HG03565 (cell line): ENCODE data around the gene KCNE4.

ENCODE experiments used
- ATAC-seq: cut with Tn5 transposase; IDR thresholded peaks from one replicate; pipeline ENCODE4 v1.9.1; 2021; ENCODE audit warnings: mild to moderate bottlenecking, moderate library complexity; ENCODE audit not compliant: unreplicated experiment

Gene KCNE4

DNA sequence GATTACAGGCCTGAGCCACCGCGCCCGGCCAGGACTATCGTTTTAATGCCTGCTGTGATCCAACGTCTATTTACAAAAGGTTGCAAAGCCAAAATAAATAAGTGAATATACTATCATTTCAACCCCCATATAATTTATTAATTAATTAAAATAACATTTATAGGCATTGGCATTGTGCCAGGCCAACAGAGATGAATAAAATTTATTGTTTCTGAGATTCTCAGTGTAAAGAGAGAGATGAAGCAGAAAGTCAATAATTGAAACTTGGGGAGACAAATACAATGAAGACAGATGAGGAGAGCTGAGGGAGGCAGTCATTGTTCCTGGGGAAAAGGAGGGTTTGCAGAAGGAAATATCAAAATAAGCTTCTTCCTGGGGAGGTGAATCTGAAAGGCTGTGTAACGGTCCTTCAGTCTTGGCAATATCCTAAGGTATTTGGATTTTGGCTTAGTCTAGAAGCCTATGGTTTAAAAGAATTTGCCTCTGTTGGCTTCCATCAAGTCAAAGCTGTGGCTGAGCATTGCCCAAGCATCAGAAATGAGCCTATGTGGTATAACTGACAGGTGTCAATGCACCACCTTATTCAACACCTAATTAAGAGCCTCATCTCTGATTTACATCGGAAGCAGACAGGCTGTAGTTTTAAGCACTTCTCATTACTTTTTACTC is 31.5 kb downstream of the KCNE4 start:
- ATAC-seq, result no peak

DNA sequence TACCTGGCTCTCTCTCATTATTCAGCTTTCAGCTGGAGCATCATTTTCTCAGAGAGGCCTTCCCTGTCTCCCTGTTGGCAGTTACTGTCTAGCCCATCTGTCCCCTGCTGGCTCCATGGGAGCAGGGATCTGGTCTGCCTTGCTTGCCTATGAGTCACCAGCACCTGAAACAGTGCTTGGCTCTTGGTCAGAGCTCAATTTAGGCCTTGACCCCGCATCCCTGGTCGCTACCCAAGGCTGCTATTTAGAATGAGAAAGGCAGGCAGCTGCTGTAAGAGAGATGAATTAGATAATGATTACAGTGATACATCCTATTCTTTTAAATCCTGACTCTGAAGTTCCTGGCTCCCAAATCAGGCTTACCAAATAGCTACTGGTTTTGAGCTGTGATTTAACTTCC is 32.9 kb downstream of the KCNE4 start:
- ATAC-seq, result no peak

DNA sequence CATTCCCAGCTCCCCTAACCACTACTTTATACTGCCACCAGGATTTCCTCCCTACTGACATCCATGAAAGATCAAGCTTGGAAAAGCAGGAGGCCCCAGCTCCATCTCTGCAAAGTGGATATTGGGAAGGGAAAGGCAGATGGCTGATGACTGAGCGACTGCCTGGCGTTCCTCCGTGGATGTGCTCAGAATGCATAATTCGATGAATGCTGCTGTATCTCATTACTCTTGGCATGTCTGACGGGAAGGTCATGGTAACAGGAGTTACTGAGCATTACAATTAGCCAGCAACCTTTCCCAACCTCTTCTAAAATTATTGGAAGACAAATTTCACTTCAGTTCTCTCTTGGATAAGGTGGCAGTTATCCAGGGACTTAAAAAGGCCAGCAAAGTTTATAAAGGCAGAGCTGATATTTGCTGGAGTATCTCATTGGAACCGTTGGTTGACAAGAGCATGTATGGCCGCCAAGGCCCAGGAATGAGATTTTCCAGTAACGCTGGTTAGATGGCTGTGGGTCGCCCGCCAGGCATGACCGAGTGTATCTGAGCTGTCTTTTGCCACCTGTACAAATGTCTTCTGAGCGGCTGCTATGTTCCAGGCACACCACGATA is 34.5 kb downstream of the KCNE4 start:
- no peak for ATAC-seq

DNA sequence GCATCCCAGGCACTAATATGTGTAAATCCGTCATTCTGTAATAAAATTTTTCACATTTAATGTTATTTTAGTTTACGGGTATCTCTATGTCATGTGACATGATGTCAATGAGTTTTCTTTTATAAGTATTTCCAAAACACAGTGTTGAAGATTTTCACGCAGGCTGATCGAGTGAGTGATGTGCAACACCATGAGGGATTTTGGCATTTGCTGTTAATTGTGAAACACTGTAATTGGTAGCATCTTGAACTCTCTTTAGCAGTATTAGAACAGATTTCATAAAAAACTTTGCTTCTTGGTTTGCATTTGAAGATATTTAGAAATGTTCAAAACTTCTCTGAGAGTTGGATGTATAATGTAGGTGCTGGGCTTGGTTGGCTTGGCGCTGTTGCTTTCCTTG is 35.5 kb downstream of the KCNE4 start:
- ATAC-seq, result no peak

DNA sequence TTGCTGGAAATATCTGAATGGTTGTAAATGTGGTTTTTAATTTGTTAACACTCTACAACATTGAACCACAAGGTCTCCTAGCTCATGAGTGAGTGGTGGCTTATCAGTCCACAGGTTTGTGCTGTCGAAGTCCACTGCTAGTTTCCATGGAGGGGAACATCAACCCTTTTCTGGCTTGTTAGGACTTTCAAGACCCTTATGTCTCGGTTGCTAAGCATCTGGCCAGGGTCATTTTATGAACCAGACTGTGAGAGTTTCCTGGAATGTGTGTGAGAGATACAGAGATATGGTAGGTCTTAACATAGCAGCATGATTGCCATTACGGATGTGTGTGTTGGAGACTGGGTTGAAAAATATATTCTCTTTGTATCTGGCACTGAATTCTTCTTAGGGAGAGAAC is 36.9 kb downstream of the KCNE4 start:
- ATAC-seq, result no peak

DNA sequence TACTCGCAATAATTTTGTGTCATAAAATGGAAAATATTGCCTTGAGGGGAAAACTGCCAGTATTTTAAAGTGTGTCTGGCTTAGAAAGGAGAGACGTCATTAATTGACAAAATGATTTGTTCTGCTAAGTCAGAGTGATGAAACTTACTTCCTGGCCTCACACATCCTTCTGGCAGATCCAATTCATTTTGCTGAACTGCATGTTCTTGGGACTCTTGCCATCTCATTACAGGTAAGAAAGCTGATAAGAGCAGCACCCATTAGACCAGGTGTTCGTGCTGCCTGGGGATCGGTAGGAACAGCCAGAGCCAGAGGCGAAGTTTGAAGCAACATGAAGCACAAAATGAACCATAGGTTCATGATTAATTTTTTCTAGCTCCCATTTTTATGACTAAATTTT is 38.0 kb downstream of the KCNE4 start:
- ATAC-seq, result no peak

DNA sequence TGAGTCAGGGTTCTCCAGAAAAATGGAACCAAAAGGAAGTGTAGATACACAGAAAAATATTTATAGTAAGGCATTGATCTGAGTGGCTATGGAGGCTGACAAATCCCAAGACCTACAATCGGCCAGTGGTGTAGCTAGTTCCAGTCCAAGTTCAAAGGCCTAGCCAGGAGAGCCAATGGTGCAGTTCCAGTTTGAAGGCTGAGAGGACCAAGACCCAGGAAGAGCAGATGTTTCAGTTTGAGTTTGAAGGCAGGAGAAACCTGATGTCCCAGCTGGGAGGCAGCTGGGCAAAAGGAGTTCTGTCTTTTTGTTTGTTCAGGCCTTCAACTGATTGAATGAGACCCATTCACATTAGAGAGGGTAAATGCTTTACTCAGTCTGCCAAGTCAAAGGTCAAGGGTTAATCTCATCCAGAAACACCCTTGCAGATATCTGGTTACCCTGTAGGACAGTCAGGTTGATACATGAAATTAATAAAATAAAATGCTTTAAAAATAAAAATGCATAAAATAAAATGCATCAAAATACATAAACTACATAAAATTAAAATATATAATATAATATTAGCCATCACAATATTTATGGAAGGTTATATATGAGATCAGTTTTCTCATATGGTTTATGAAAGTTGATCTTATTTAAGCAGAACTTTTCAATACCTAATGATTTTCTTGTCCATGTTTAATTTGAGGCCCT is 38.7 kb downstream of the KCNE4 start:
- ATAC-seq, result no peak

DNA sequence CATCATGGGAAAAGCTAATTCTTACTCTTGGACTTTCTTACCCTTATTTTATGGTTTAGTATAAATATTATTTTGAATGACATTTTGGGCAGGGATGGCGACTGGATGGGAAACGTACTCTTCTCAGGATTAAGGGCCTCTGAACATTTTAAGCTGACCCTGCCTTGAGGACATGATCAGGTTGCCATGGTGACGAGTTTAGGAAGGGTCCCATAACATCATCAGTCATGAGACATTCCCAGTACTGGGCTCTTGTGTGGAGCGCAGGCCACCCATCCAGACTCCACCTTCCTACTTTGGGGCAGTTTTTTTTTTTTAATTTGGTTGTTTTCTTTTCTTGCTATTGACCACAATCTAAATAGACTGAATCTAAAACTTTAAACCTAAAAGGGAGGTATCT is 40.7 kb downstream of the KCNE4 start:
- no peak for ATAC-seq

DNA sequence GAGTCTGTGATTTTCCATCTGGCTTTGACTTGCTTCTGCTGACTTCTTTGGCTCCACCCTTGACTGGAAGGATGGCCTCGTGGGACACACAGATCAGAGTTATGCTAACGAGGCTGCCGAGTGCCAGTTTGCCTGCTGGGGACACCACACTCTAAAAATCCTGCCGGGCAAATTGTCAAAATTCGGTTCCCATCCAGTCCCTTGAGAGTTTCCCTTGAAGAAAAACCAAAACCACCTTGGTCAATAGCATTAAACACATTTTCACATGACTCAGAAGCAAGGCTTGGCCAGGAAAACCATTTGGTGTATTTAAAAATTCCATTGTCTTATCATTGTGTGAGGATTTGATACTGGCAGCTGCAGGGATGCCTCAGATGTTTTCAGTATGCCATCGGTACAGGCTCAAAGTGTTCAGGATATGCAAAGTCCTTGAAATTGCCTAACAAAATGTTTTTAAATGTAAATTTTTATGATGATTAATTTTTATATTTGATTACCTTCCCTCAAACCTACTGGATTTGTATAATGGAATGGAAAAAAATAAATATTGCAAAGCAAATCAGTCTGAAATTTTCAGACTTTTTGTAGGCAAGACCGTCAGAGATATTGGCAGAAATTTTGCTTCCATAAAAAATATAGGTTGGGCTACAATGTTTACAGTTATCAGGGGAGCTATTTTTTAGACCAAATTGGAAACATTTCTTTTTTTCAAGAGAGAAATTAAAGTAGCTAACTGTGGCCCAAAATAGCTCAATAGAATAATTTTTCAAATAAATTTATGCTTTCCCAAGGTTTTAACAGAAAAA is 41.6 kb downstream of the KCNE4 start:
- ATAC-seq, result no peak

DNA sequence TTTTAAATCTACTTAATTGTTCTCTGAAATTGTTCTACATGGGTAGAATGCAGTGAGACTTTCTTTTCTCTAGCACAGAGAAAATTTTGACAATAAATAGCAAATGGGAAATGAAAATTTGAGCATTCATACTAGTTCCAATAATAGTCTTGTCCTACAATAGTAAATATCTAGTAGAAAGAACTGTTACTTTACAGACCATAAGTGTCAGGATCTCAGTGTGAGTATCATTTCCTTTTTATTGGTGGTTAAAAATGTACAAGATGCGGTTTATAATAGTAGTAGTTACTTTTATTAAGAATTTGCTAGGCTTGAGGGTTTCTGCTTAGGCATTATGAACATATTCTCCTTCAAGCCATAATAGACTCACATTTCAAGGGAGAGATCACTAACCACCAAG is 43.2 kb downstream of the KCNE4 start:
- ATAC-seq, result no peak

DNA sequence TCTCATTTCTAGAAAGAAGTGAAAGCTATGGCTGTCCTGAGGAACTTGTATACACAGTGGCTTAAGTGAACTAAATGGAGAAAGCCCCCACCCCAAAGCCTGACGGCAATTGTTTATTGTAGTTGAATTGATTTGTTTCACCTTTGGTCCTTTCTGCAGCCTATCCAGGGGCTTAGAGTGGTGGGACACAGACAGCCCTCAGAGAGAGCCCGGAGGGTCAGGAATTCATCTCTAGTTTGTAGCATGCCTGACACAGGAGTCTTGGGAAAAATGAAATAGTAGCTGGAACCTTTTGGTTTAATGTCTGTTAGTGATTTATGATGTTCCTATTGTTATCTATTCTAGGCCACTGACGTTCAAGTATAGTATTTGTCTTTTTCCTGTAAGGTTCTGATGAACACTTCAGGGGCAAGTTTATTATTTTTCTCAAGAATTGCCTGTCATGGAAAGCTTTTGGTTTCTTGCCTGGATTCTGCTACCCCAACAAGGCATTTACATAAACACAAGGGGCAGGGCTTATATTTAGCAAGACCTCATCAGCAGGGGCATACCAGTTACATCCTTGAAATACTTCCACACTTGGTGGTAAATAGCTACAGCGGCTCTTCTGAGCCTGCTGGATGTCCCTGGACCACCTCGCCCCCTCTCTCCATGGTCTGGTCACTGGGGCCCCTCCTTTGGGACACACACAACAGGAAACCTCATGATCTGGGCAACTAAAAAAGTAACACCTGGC is 44.4 kb downstream of the KCNE4 start:
- no peak for ATAC-seq

DNA sequence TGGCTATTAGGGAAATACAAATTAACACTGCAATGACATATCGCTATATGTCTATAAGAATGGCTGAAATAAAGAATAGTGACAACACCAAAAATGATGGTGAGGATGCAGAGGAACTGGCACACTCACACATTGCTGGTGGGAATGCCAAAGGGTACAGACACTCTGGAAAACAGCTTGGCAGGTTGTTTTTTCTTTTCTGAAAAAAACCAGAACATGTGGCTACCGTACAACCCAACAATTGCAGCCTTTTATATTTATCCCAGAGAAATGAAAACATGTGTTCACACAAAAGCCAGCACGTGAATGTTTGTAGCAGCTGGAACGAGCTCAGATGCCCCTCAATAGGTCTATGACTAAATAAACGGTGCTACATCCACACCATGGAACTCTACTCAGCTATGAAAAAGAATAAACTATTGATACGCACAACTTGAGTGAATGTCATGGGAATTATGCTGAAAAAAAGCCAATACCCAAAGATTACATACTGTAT is 45.9 kb downstream of the KCNE4 start:
- ATAC-seq, result no peak

DNA sequence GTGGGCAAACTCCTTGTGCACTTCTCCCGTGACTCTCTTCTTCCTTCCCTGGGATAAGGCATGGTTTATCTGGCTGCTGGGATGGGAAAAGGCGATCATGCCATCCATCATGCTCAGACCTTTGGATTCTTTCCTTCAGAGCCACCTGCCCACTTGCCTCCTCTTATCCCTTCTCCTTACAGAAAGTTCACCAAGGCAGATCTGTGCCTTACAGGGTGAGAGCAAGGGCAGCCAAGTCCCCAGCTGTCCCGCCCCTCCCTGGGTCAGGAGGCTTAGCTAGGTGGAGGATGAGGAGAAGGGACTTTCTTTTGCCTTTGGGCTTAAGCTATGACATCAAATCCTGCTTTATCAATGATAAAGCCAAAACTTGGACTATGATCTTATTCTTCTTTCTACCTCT is 47.6 kb downstream of the KCNE4 start:
- ATAC-seq, result no peak

DNA sequence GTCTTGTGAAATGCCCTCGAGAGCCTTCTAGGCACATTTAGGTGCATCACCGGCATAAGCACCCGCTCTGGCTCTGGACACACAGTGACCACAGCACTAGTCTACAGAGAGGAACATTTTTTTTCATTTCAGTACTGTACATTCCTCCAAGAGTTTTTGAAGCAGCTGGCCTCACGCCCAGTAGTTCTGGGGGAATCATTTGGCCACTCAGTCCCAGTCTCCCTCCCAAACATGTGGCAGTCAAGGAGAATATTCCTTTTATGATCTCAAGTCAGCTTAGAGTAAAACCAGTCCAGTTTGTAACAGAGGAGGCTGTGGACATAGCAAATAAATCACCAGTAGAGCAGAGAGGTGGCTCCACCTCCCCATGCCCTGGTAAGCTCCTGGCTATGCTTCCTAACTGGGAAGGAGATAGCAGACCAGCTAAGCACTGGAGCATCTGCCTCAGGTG is 48.1 kb downstream of the KCNE4 start:
- ATAC-seq, result no peak

DNA sequence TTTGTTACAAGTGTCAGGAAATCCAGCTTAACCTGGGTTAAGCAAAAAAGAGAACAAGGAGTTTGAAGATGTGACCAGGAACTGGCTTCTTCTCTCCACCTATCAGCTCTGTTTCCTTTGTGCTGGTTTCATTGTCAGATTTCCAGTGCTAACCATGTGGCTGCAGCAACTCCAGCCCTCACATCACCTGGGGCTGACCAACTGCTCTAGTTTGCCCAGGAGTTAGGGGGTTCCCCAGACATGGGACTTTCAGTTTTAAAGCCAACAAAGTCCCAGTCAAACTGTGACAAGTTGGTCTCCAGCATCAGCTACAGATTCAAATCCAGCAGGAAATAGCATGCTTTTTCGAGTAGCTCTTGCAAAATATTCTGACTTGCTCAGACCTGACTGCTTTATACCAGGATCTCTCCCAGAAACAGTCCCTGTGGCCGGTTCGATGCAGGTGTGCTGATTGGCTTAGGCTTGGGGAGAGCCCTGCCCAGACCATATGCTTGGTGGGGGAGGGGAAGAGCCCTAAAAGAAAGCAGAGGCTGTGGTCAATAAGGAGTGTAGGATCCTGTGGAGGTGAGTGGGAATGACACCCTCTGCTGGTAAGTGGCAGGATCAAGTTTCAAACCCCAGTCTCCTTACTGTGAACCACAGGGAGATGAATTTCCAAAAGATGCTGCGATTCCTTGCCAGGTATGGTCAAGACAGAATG is 49.5 kb downstream of the KCNE4 start:
- no peak for ATAC-seq

DNA sequence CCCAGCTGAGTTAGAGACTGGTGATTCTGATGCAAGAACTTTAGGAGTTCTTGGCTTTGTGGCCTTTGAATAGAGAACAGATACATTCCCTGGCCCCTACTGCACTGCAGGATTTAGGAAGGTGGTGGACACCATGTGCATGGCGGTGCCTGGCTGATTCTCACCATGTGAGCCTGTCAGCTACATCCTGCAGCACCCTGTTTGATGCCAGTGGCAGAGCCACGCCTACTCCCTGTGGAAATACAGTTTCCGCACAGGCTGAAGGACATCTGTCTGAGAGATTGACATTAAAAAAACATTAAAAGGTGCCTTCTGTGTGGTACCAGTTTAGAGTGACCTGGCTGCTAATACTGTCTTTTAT is 50.0 kb downstream of the KCNE4 start:
- ATAC-seq, result no peak

DNA sequence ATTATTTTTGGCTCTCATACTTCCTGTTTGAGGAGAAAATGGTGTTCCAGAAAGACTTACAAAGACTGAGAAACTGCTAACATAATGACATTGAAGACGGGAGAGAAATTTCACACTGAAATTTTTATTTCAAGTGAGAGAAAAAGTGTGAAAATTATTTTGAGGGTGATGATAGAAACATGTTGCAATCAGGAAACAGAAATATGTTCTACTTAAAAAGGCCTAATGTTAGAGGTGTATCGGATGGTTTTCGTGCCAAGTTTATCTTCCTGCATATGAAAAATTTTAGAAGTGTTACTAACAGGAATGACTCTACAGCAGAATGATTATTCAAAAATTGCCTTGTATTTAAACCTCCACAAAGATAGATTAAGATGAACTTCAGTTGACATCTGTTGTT is 50.5 kb downstream of the KCNE4 start:
- ATAC-seq, result no peak

DNA sequence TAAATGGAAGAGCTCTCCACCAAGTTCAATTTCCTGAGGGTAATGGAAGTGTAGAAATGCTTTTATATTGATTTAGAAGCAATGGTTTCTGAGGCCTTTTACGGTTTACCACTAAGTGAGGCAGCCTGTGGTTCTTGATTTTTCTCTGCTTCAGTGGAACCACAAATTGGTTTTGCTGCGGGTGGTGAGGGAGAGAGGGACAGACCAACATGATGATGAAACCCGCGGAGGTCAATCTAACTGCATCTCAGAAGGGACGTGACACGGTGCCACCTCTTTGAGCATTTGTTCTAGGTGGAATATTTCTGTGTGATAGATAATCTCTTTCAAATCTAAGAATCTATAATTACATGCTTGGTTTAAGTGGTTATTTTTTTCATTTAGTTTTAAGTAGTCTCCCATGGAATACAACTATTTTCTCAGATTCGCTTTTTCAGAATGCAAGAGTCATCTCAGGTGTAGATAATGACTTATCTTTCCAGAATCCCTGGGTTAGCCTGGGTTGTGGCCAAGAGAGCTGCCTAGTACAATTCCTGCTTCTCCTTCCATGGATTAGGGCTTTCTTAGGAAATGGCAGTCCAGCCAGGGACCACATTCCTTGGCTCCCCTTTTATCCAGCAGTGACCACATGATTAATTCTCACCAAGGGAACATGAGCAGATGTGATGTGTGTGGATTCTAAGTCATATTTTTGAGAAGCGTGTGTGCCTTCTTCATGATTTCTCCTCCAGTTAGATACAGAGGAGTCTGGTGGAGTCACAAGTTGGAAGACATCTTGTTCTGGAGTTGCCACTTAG is 52.5 kb downstream of the KCNE4 start:
- no peak for ATAC-seq
